ENCODE results near the gene TMEM255A. TPM values are rescaled to one million over a fixed set of nuclear protein-coding genes. Genes with fewer than 3 reads are reported as not detected.

Gene TMEM255A
- polyA plus RNA-seq, 1 donor (not counting 4 experiments of a cell fraction or from before 2014, with no cell fraction given), result 0.03 TPM

GRCh38 chrX:120357186-120357585 is 45.9 kb upstream of the TMEM255A start:
- H4K20me1 ChIP-seq (ENCODE audit: control insufficient read depth, extremely low read depth, insufficient read depth, low read length), result no peaks in the 10 kb centered on the region
- TF ChIP-seq EZH2 (IDR thresholded peaks at IDR 0.05; ENCODE audit: low read length) (no peak), CTCF (optimal IDR thresholded peaks at IDR 0.05 in 1 of 3, IDR thresholded peaks at IDR 0.05 in 1 of 3, conservative IDR thresholded peaks at IDR 0.05 in 1 of 3; ENCODE audit: extremely low read depth in 1 of 3, insufficient read depth in 2 of 3, low read length in 3 of 3) (no peak)
- DNase-seq (ENCODE audit: low read depth, low spot score) (no peak), FAIRE-seq (no peak)
- H3K79me2 ChIP-seq (ENCODE audit: control insufficient read depth, insufficient read depth, low read length), result no peaks in the 10 kb centered on the region
- no peak overlapping the region for H3K4me3 ChIP-seq (ENCODE audit: control insufficient read depth in 2 of 3, extremely low read depth in 1 of 3, insufficient read depth in 2 of 3, low read depth in 1 of 3, low read length in 3 of 3)
- H3K4me1 ChIP-seq (ENCODE audit: control insufficient read depth, extremely low read depth, insufficient read depth, low read length), result no peaks in the 10 kb centered on the region
- no peaks in the 10 kb centered on the region for H3K9me1 ChIP-seq (ENCODE audit: control insufficient read depth, extremely low read depth, insufficient read depth, low read length)
- no peaks in the 10 kb centered on the region for H3K36me3 ChIP-seq (ENCODE audit: control insufficient read depth in 2 of 2, extremely low read depth in 1 of 2, insufficient read depth in 2 of 2, low read length in 2 of 2)
- H3K9ac ChIP-seq (ENCODE audit: control insufficient read depth, extremely low read depth, insufficient read depth, low read length), result no peak overlapping the region
- dilution Hi-C loops (cut with MboI; ENCODE audit: extremely low pct_ligation_motif_present, low sequenced_read_pairs), result no loop called here
- H3K4me2 ChIP-seq (ENCODE audit: control insufficient read depth, extremely low read depth, insufficient read depth, low read depth, low read length), result no peak overlapping the region
- no peak overlapping the region for H2AFZ ChIP-seq (ENCODE audit: control insufficient read depth, low read length)
- no peaks in the 10 kb centered on the region for H3K27me3 ChIP-seq (ENCODE audit: control insufficient read depth, extremely low read depth, insufficient read depth, low read length)
- H3K27ac ChIP-seq (ENCODE audit: control insufficient read depth, insufficient read depth, low read length), result no peak overlapping the region
- H3K9me3 ChIP-seq (ENCODE audit: control insufficient read depth, low read depth, low read length), result no peaks in the 10 kb centered on the region

- H3K9me1 ChIP-seq (ENCODE audit: control insufficient read depth, extremely low read depth, insufficient read depth, low read length), result no peaks in the 10 kb centered on the region
- H3K27me3 ChIP-seq (ENCODE audit: control insufficient read depth, extremely low read depth, insufficient read depth, low read length), result no peaks in the 10 kb centered on the region
- H2AFZ ChIP-seq (ENCODE audit: control insufficient read depth, low read length), result no peak overlapping the region
- DNase-seq (ENCODE audit: low read depth, low spot score) (no peak), FAIRE-seq (no peak)
- H3K9me3 ChIP-seq (ENCODE audit: control insufficient read depth, low read depth, low read length), result no peaks in the 10 kb centered on the region
- no peaks in the 10 kb centered on the region for H3K79me2 ChIP-seq (ENCODE audit: control insufficient read depth, insufficient read depth, low read length)
- H3K4me3 ChIP-seq (ENCODE audit: control insufficient read depth in 2 of 3, extremely low read depth in 1 of 3, insufficient read depth in 2 of 3, low read depth in 1 of 3, low read length in 3 of 3), result no peak overlapping the region
- no peak overlapping the region for H3K4me2 ChIP-seq (ENCODE audit: control insufficient read depth, extremely low read depth, insufficient read depth, low read depth, low read length)
- TF ChIP-seq EZH2 (IDR thresholded peaks at IDR 0.05; ENCODE audit: low read length) (no peak), CTCF (optimal IDR thresholded peaks at IDR 0.05 in 1 of 3, IDR thresholded peaks at IDR 0.05 in 1 of 3, conservative IDR thresholded peaks at IDR 0.05 in 1 of 3; ENCODE audit: extremely low read depth in 1 of 3, insufficient read depth in 2 of 3, low read length in 3 of 3) (no peak)
- no peak overlapping the region for H3K27ac ChIP-seq (ENCODE audit: control insufficient read depth, insufficient read depth, low read length)
- no peaks in the 10 kb centered on the region for H3K36me3 ChIP-seq (ENCODE audit: control insufficient read depth in 2 of 2, extremely low read depth in 1 of 2, insufficient read depth in 2 of 2, low read length in 2 of 2)
- H3K9ac ChIP-seq (ENCODE audit: control insufficient read depth, extremely low read depth, insufficient read depth, low read length), result no peak overlapping the region
- no peaks in the 10 kb centered on the region for H3K4me1 ChIP-seq (ENCODE audit: control insufficient read depth, extremely low read depth, insufficient read depth, low read length)
- dilution Hi-C loops (cut with MboI; ENCODE audit: extremely low pct_ligation_motif_present, low sequenced_read_pairs), result no loop called here
- H4K20me1 ChIP-seq (ENCODE audit: control insufficient read depth, extremely low read depth, insufficient read depth, low read length), result no peaks in the 10 kb centered on the region
These were observed 44.8 kb upstream of the TMEM255A start for GRCh38 chrX:120356084-120356483.

All from keratinocyte (primary cell).